Measurements from ENCODE around the gene NUDT16L1. TPM values are rescaled to one million over a fixed set of nuclear protein-coding genes. Genes with fewer than 3 reads are reported as not detected.

The NUDT16L1 gene
- total RNA-seq, 1 donor from 2014 or later = 24.0 TPM

GRCh38 chr16:4744555-4745273 is 51.4 kb downstream of the NUDT16L1 start:
- H3K4me3 ChIP-seq = no peak overlapping the region
- TF ChIP-seq, protein P1, sequence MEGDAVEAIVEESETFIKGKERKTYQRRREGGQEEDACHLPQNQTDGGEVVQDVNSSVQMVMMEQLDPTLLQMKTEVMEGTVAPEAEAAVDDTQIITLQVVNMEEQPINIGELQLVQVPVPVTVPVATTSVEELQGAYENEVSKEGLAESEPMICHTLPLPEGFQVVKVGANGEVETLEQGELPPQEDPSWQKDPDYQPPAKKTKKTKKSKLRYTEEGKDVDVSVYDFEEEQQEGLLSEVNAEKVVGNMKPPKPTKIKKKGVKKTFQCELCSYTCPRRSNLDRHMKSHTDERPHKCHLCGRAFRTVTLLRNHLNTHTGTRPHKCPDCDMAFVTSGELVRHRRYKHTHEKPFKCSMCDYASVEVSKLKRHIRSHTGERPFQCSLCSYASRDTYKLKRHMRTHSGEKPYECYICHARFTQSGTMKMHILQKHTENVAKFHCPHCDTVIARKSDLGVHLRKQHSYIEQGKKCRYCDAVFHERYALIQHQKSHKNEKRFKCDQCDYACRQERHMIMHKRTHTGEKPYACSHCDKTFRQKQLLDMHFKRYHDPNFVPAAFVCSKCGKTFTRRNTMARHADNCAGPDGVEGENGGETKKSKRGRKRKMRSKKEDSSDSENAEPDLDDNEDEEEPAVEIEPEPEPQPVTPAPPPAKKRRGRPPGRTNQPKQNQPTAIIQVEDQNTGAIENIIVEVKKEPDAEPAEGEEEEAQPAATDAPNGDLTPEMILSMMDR (IDR thresholded peaks at IDR 0.05) = no peak
- H3K9me3 ChIP-seq = no peaks in the 10 kb centered on the region
- no peak for ATAC-seq
- H3K27me3 ChIP-seq = no peaks in the 10 kb centered on the region
- H3K36me3 ChIP-seq = no peaks in the 10 kb centered on the region
- no peak overlapping the region for H3K27ac ChIP-seq
- intact Hi-C loops (cut with DNase I) = no loop called here
- no peaks in the 10 kb centered on the region for H3K4me1 ChIP-seq
- no peak for DNase-seq

GRCh38 chr16:4745274-4745569 is 51.9 kb downstream of the NUDT16L1 start:
- ATAC-seq (no peak), DNase-seq (no peak)
- no peaks in the 10 kb centered on the region for H3K27me3 ChIP-seq
- H3K36me3 ChIP-seq = peaks cover 3% of the 10 kb centered on the region
- intact Hi-C loops (cut with DNase I) = no loop called here
- no peak overlapping the region for H3K27ac ChIP-seq
- H3K4me1 ChIP-seq = no peaks in the 10 kb centered on the region
- no peak overlapping the region for H3K4me3 ChIP-seq
- H3K9me3 ChIP-seq = no peaks in the 10 kb centered on the region
- TF ChIP-seq, protein P1 (IDR thresholded peaks at IDR 0.05) = no peak

Small RNAs within 50 kb of the gene (microRNA-seq; reads per million reads assigned to microRNA genes)
- not detected for gene MIR6769A (ENCODE audit: borderline microRNAs expressed)

Other genes starting within 250 kb of the NUDT16L1 start
- 39.0 TPM for gene NMRAL1, start 218.9 kb upstream of the NUDT16L1 start, total RNA-seq
- 53.0 TPM for gene HMOX2, start 217.2 kb upstream of the NUDT16L1 start, total RNA-seq
- 23.8 TPM for gene CDIP1, start 154.8 kb upstream of the NUDT16L1 start, total RNA-seq
- gene C16orf96, start 137.2 kb upstream of the NUDT16L1 start, total RNA-seq = 0.32 TPM
- 35.5 TPM for gene UBALD1, start 78.7 kb upstream of the NUDT16L1 start, total RNA-seq
- gene MGRN1, start 68.7 kb upstream of the NUDT16L1 start, total RNA-seq = 81.3 TPM
- 20.6 TPM for gene ANKS3, start 40.7 kb downstream of the NUDT16L1 start, total RNA-seq
- 0.58 TPM for gene DNAAF8, start 41.0 kb downstream of the NUDT16L1 start, total RNA-seq
- 15.7 TPM for gene ZNF500, start 73.6 kb downstream of the NUDT16L1 start, total RNA-seq
- gene SEPTIN12, start 94.8 kb downstream of the NUDT16L1 start, total RNA-seq = not detected
- 23.3 TPM for gene SMIM22, start 101.8 kb downstream of the NUDT16L1 start, total RNA-seq
- 21.8 TPM for gene ROGDI, start 109.1 kb downstream of the NUDT16L1 start, total RNA-seq
- gene GLYR1, start 153.7 kb downstream of the NUDT16L1 start, total RNA-seq = 85.7 TPM
- gene UBN1, start 153.9 kb downstream of the NUDT16L1 start, total RNA-seq = 36.6 TPM
- 78.1 TPM for gene PPL, start 243.6 kb downstream of the NUDT16L1 start, total RNA-seq

All from upper lobe of right lung (tissue), 1 donor.